ENCODE measurements around the gene NCKAP5. TPM values are rescaled to one million over a fixed set of nuclear protein-coding genes. Genes with fewer than 3 reads are reported as not detected.

The NCKAP5 gene
- total RNA-seq, 2 experiments from 2014 or later, result not detected

GRCh38 chr2:133343018-133343352 is 225.3 kb downstream of the NCKAP5 start:
- intact Hi-C loops (cut with micrococcal nuclease), result no loop called here
- no peak for TF ChIP-seq CTCF (IDR thresholded peaks at IDR 0.05)
- H3K4me1 Mint-ChIP-seq (ENCODE audit: low read depth), result no peaks in the 10 kb centered on the region
- no peaks in the 10 kb centered on the region for H3K27me3 Mint-ChIP-seq
- DNase-seq (no peak), ATAC-seq (no peak)
- no peaks in the 10 kb centered on the region for H3K9me3 Mint-ChIP-seq
- H3K4me3 Mint-ChIP-seq, result no peak overlapping the region
- H3K36me3 Mint-ChIP-seq (ENCODE audit: low read depth), result no peaks in the 10 kb centered on the region
- POLR2A ChIA-PET, result no interaction called here
- no peak overlapping the region for H3K27ac Mint-ChIP-seq
- CTCF ChIA-PET, result no interaction called here

- ChIA-PET CTCF (no interaction called here), POLR2A (no interaction called here)
- intact Hi-C loops (cut with micrococcal nuclease), result no loop called here
- Mint-ChIP-seq H3K27ac (no peak overlapping the region), H3K27me3 (no peaks in the 10 kb centered on the region), H3K4me3 (no peak overlapping the region), H3K36me3 (ENCODE audit: low read depth) (no peaks in the 10 kb centered on the region), H3K4me1 (ENCODE audit: low read depth) (no peaks in the 10 kb centered on the region), H3K9me3 (no peaks in the 10 kb centered on the region)
- ATAC-seq, result no peak
- no peak for DNase-seq
- no peak for TF ChIP-seq CTCF (IDR thresholded peaks at IDR 0.05)
Measured at GRCh38 chr2:133342286-133343017, 225.8 kb downstream of the NCKAP5 start.

GRCh38 chr2:133341575-133341974 is 226.7 kb downstream of the NCKAP5 start:
- ChIA-PET POLR2A (no interaction called here), CTCF (no interaction called here)

GRCh38 chr2:133338224-133338623 is 230.0 kb downstream of the NCKAP5 start:
- DNase-seq, result no peak
- Mint-ChIP-seq H3K27me3 (no peaks in the 10 kb centered on the region), H3K4me1 (ENCODE audit: low read depth) (no peaks in the 10 kb centered on the region), H3K36me3 (ENCODE audit: low read depth) (no peaks in the 10 kb centered on the region), H3K9me3 (no peaks in the 10 kb centered on the region), H3K27ac (no peak overlapping the region), H3K4me3 (no peak overlapping the region)
- ATAC-seq, result no peak
- TF ChIP-seq CTCF (IDR thresholded peaks at IDR 0.05), result no peak
- POLR2A ChIA-PET, result no interaction called here
- CTCF ChIA-PET, result no interaction called here
- intact Hi-C loops (cut with micrococcal nuclease), result no loop called here

More at GRCh38 chr2:133341575-133341974, 226.7 kb downstream of the NCKAP5 start:
- no peak for DNase-seq
- no peak for ATAC-seq
- Mint-ChIP-seq H3K36me3 (ENCODE audit: low read depth) (no peaks in the 10 kb centered on the region), H3K27me3 (no peaks in the 10 kb centered on the region), H3K9me3 (no peaks in the 10 kb centered on the region), H3K27ac (no peak overlapping the region), H3K4me1 (ENCODE audit: low read depth) (no peaks in the 10 kb centered on the region), H3K4me3 (no peak overlapping the region)
- TF ChIP-seq CTCF (IDR thresholded peaks at IDR 0.05), result no peak
- intact Hi-C loops (cut with micrococcal nuclease), result no loop called here

- intact Hi-C loops (cut with micrococcal nuclease), result no loop called here
- ATAC-seq, result no peak
- ChIA-PET POLR2A (no interaction called here), CTCF (no interaction called here)
- Mint-ChIP-seq H3K4me1 (ENCODE audit: low read depth) (no peaks in the 10 kb centered on the region), H3K27ac (no peak overlapping the region), H3K27me3 (no peaks in the 10 kb centered on the region), H3K36me3 (ENCODE audit: low read depth) (no peaks in the 10 kb centered on the region), H3K9me3 (no peaks in the 10 kb centered on the region), H3K4me3 (no peak overlapping the region)
- TF ChIP-seq CTCF (IDR thresholded peaks at IDR 0.05), result no peak
- DNase-seq, result no peak
Measured at GRCh38 chr2:133334923-133335322, 233.3 kb downstream of the NCKAP5 start.
